Gastrocnemius medialis (tissue), 4 donors: ENCODE data around the gene HMX2. TPM values are rescaled to one million over a fixed set of nuclear protein-coding genes. Genes with fewer than 3 reads are reported as not detected.

ENCODE experiments used
- ATAC-seq, 2 donors: fragments of 150-250 bp; one replicate each; pipeline ENCODE4 v1.9.1; 2016
- DNase-seq, 2 donors: peaks; one replicate each; pipeline ENCODE4 v3.0.0-alpha.2; 2019
- H3K27ac ChIP-seq, 4 donors: fragments of 200-600 bp; sonication (generic); 1 replicate in 1 of 4; 2 replicates in 3 of 4; pipeline ENCODE4 v1.5.1; 2016 to 2018; ENCODE audit warnings: mild to moderate bottlenecking in 2 of 4, moderate library complexity in 1 of 4
- H3K27me3 ChIP-seq, 3 donors: fragments of 200-600 bp; sonication (generic) in 2 of 3; 1 replicate in 1 of 3; 2 replicates in 2 of 3; pipeline versions ENCODE4 v1.5.1 to v1.6.0; 2016 to 2019; ENCODE audit warnings: mild to moderate bottlenecking in 1 of 3, moderate library complexity in 1 of 3
- H3K36me3 ChIP-seq, 2 donors: fragments of 200-600 bp; sonication (generic) in 1 of 2; one replicate each; pipeline ENCODE4 v1.5.1; 2017 to 2018
- H3K4me1 ChIP-seq, 2 donors: fragments of 200-600 bp; sonication (generic) in 1 of 2; one replicate each; pipeline ENCODE4 v1.5.1; 2016 to 2017; ENCODE audit warnings: mild to moderate bottlenecking in 2 of 2
- H3K4me3 ChIP-seq, 4 donors: fragments of 200-600 bp; sonication (generic) in 3 of 4; 1 replicate in 1 of 4; 2 replicates in 3 of 4; pipeline ENCODE4 v1.5.1; 2016 to 2019; ENCODE audit warnings: mild to moderate bottlenecking in 2 of 4
- H3K9me3 ChIP-seq, 3 donors: fragments of 200-600 bp; sonication (generic) in 2 of 3; 1 replicate in 1 of 3; 2 replicates in 2 of 3; pipeline ENCODE4 v1.5.1; 2016 to 2019
- CTCF ChIP-seq, 5 experiments: fragments of 450-650 bp in 3 of 5; fragments of 200-600 bp in 2 of 5; sonication (generic) in 2 of 5; IDR thresholded peaks in 4 of 5; conservative IDR thresholded peaks in 1 of 5; 1 replicate in 4 of 5; 2 replicates in 1 of 5; pipeline ENCODE4 v1.5.1; 2016 to 2019; ENCODE audit warnings: antibody characterized with exemption in 5 of 5, mild to moderate bottlenecking in 3 of 5, moderate library complexity in 3 of 5
- POLR2A ChIP-seq, 2 donors: fragments of 450-650 bp; IDR thresholded peaks; one replicate each; pipeline ENCODE4 v1.6.1; 2017; ENCODE audit warnings: antibody characterized with exemption in 2 of 2, mild to moderate bottlenecking in 2 of 2, moderate library complexity in 2 of 2
- in situ Hi-C, 4 donors: fragments of 200-750 bp; cut with MboI; loops; one replicate each; pipeline versions ENCODE4 v1.15.0 to v1.8.0; 2017; ENCODE audit warnings: low sequenced_read_pairs in 4 of 4
- intact Hi-C: fragments of 100-400 bp; cut with DNase I; formaldehyde crosslinking; loops from one replicate; pipeline ENCODE4 v1.15.1; 2023; ENCODE audit warnings: low total_unique reads
- total RNA-seq, 4 donors: library from RNA; depleted of rRNA; stranded (reverse); fragments of >200 nt; gene quantifications; one replicate each; pipeline versions ENCODE4 v1.1.0 to v1.2.3, GENCODE V29; 2016

HMX2 gene
- total RNA-seq, 4 donors from 2014 or later = not detected

GRCh38 chr10:123148414-123149161 lies 652 bp downstream of the HMX2 start:
- Histone ChIP-seq H3K9me3 (no peaks in the 10 kb centered on the region), H3K4me1 (peaks cover 11 to 37% of the 10 kb centered on the region in 2 donors), H3K27ac (no peak overlapping the region), H3K27me3 (peaks cover 95 to 100% (median 98%) of the 10 kb centered on the region in 3 donors), H3K36me3 (no peaks in the 10 kb centered on the region), H3K4me3 (peak overlapping the region in 1 of 4 donors; percentile 20)
- TF ChIP-seq POLR2A (IDR thresholded peaks at IDR 0.05) (no peak), CTCF (IDR thresholded peaks at IDR 0.05 in 4 of 5, conservative IDR thresholded peaks at IDR 0.05 in 1 of 5) (no peak)
- in situ Hi-C loops (no loop called here), intact Hi-C loops (no loop called here)
- ATAC-seq (no peak), DNase-seq (no peak)

GRCh38 chr10:123149162-123149567 lies 1.2 kb downstream of the HMX2 start:
- Histone ChIP-seq H3K4me3 (peak overlapping the region in 1 of 4 donors; percentile 45), H3K36me3 (no peaks in the 10 kb centered on the region), H3K27me3 (peaks cover 90 to 94% (median 92%) of the 10 kb centered on the region in 3 donors), H3K4me1 (peaks cover 13 to 40% of the 10 kb centered on the region in 2 donors), H3K9me3 (no peaks in the 10 kb centered on the region), H3K27ac (no peak overlapping the region)
- no peak for ATAC-seq
- in situ Hi-C loops (no loop called here), intact Hi-C loops (no loop called here)
- no peak for TF ChIP-seq POLR2A (IDR thresholded peaks at IDR 0.05)
- no peak for DNase-seq

GRCh38 chr10:123149568-123150270 lies 1.8 kb downstream of the HMX2 start:
- in situ Hi-C loops = loop anchor here in 2 of 4 donors (10.0 to 25.0 kb wide), 3 partner anchors 135 to 187 kb away; partner anchors contain the start of genes C10orf88 (in 1 of the 2) and PSTK (in 1 of the 2)
- Histone ChIP-seq H3K27me3 (peaks cover 85 to 88% (median 87%) of the 10 kb centered on the region in 3 donors), H3K9me3 (no peaks in the 10 kb centered on the region), H3K27ac (no peak overlapping the region), H3K4me1 (peaks cover 13 to 40% of the 10 kb centered on the region in 2 donors), H3K36me3 (no peaks in the 10 kb centered on the region), H3K4me3 (peak overlapping the region; percentile 18 to 49 (median 36))
- no peak for DNase-seq
- intact Hi-C loops = loop anchor here (5.0 kb wide), 1 partner anchor 197 kb away; the partner anchor contains the start of gene C10orf88
- no peak for ATAC-seq
- TF ChIP-seq POLR2A (IDR thresholded peaks at IDR 0.05) (no peak), CTCF (IDR thresholded peaks at IDR 0.05 in 4 of 5, conservative IDR thresholded peaks at IDR 0.05 in 1 of 5) (no peak)

- Histone ChIP-seq H3K4me3 (peak overlapping the region in 3 of 4 donors; percentile 30 to 49 (median 45)), H3K27ac (no peak overlapping the region), H3K4me1 (peaks cover 19 to 43% of the 10 kb centered on the region in 2 donors), H3K9me3 (no peaks in the 10 kb centered on the region), H3K36me3 (no peaks in the 10 kb centered on the region), H3K27me3 (peaks cover 78 to 81% (median 80%) of the 10 kb centered on the region in 3 donors)
- intact Hi-C loops = loop anchor here (5.0 kb wide), 1 partner anchor 198 kb away; the partner anchor contains the start of gene C10orf88
- DNase-seq = no peak
- in situ Hi-C loops = loop anchor here in 2 of 4 donors (10.0 to 25.0 kb wide), 3 partner anchors 136 to 188 kb away; partner anchors contain the start of genes C10orf88 (in 1 of the 2) and PSTK (in 1 of the 2)
- no peak for TF ChIP-seq CTCF (IDR thresholded peaks at IDR 0.05 in 4 of 5, conservative IDR thresholded peaks at IDR 0.05 in 1 of 5)
- no peak for TF ChIP-seq POLR2A (IDR thresholded peaks at IDR 0.05)
- ATAC-seq = no peak
Measured at GRCh38 chr10:123150271-123150985, 2.5 kb downstream of the HMX2 start.
